ENCODE results near the gene SMYD1. TPM values are rescaled to one million over a fixed set of nuclear protein-coding genes. Genes with fewer than 3 reads are reported as not detected.
"Not testable (repeated sequence)": the region's sequence is repeated elsewhere in the genome, so short reads cannot be mapped to it uniquely, and the experiment has no call there.

SMYD1 gene
- not detected for total RNA-seq
- polyA plus RNA-seq, result under 1 TPM; 0.15 to 0.21 TPM
- total RNA-seq, result not detected

DNA sequence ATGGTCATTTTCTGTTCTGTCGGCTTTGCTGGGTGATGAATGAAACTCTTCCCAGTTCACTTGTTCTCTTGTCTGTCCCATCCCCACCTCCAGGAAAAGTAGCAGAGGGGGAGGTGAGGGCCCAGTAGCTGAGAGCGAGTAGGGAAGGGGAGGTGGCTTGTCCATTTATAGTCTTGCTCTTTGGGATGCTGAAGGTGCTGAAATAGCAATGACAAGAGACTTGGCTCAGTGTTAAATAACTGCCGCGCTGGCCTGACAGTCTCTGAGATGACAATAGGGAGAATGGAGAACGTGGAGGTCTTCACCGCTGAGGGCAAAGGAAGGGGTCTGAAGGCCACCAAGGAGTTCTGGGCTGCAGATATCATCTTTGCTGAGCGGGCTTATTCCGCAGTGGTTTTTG, at the start of gene SMYD1:
Gene SMYD1 (plus strand): TSS at position 228 of the 400 bp plus-strand sequence. CDS start 40 bp downstream, at position 268.
- Histone ChIP-seq H3K9me3 (ENCODE audit: control insufficient read depth in 2 of 3, low read length in 3 of 3) (no peaks in the 10 kb centered on the region), H3K4me3 (ENCODE audit: low read length) (no peak within 1 kb of the TSS), H3K4me1 (ENCODE audit: control insufficient read depth in 2 of 2, insufficient read depth in 2 of 2, low read length in 2 of 2) (no peaks in the 10 kb centered on the region), H3K36me3 (ENCODE audit: control insufficient read depth in 2 of 3, insufficient read depth in 3 of 3, low read length in 3 of 3) (no peaks in the 10 kb centered on the region), H3K27me3 (ENCODE audit: control insufficient read depth in 2 of 2, insufficient read depth in 2 of 2, low read length in 2 of 2) (no peaks in the 10 kb centered on the region), H3K27ac (ENCODE audit: low read depth, low read length) (no peak within 1 kb of the TSS)
- intact Hi-C loops (cut with micrococcal nuclease), result no loop called here
- H3K4me1 Mint-ChIP-seq, result no peaks in the 10 kb centered on the region
- ChIA-PET CTCF (no interaction called here), POLR2A (interaction anchor here (1.1 kb wide), 1 partner anchor 13 kb away, joined by 3 read pairs; no protein-coding TSS in a partner anchor)
- peaks cover 0 to under 1% (median 0%) of the 10 kb centered on the region in 11 donors for H3K9me3 Mint-ChIP-seq
- no peak for ATAC-seq
- no peak within 1 kb of the TSS for H3K27ac Mint-ChIP-seq
- H3K27me3 Mint-ChIP-seq, result peaks cover 0 to 6% (median 0%) of the 10 kb centered on the region in 5 donors
- no peak for DNase-seq
- no peak within 1 kb of the TSS for H3K4me3 Mint-ChIP-seq
- no peaks in the 10 kb centered on the region for H3K36me3 Mint-ChIP-seq

DNA sequence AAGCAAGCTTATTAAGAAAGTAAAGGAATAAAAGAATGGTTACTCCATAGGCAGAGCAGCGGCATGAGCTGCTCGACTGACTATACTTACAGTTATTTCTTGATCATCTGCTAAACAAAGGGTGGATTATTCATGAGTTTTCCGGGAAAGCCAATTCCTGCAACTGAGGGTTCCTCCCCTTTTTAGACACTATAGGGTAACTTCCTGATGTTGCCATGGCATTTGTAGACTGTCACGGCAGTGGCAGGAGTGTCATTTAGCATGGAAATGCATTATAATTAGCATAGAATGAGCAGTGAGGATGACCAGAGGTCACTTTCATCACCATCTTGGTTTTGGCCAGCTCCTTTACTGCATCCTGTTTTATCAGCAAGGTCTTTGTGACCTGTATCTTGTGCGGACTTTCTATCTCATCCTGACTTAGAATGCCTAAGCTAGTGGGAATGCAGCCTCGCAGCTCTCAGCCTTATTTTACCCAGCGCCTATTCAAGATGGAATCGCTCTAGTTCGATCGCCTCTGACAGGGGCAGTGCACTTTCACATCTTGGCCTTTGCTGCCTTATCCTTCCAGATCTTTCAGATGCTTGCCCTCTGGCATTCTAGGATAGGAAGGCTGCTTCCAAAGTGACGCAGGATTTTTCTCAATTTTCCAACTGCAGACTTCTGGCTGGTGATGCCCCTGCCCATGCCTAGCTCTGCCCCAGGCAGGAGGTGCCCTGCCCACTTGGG, 49.4 kb upstream of the SMYD1 start:
- Mint-ChIP-seq H3K4me3 (peak overlapping the region in 9 of 10 donors; percentile 95 to 99 (median 97)), H3K4me1 (peaks cover 5 to 27% (median 21%) of the 10 kb centered on the region in 7 donors), H3K27ac (peak overlapping the region in 2 of 9 donors; percentile 97 to 98)
- intact Hi-C loops (cut with micrococcal nuclease), result loop anchor here in 1 of 2 donors (10.0 kb wide), 1 partner anchor 1823 kb away; the partner anchor contains the start of genes IMMT and MRPL35
- H3K27me3 Mint-ChIP-seq; H3K36me3 Mint-ChIP-seq; H3K4me3 ChIP-seq (ENCODE audit: low read length); H3K27me3 ChIP-seq (ENCODE audit: control insufficient read depth in 2 of 2, insufficient read depth in 2 of 2, low read length in 2 of 2); H3K27ac ChIP-seq (ENCODE audit: low read depth, low read length); H3K9me3 ChIP-seq (ENCODE audit: control insufficient read depth in 2 of 3, low read length in 3 of 3); CTCF ChIA-PET; H3K36me3 ChIP-seq (ENCODE audit: control insufficient read depth in 2 of 3, insufficient read depth in 3 of 3, low read length in 3 of 3); DNase-seq; H3K4me1 ChIP-seq (ENCODE audit: control insufficient read depth in 2 of 2, insufficient read depth in 2 of 2, low read length in 2 of 2); H3K9me3 Mint-ChIP-seq; ATAC-seq: not testable (repeated sequence)
- POLR2A ChIA-PET, result interaction anchor here (1.2 kb wide), 1 partner anchor 20 kb away, joined by 3 read pairs; no protein-coding TSS in a partner anchor

DNA sequence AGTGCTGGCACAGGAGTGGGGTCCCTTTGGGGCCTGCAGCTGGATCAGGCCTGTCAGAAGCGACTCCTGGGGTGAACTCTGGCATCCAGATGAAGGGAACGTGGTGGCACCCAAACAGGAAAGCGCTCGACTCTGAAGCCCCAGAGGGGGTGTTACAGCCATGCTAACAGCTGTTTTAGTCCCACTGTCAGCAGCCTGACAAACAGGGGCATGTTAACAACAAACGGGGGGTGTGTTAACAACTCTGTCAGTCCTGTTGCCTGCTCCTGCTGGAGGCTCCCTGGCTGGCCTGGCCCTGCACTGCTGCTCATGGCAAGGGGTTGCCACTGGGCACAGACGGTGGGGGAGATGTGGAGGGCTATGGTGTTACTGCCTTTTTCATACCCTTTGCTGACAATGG, 48.7 kb upstream of the SMYD1 start:
- Histone ChIP-seq H3K4me1 (ENCODE audit: control insufficient read depth in 2 of 2, insufficient read depth in 2 of 2, low read length in 2 of 2) (peaks cover 0 to 4% of the 10 kb centered on the region in 2 donors), H3K27ac (ENCODE audit: low read depth, low read length) (no peak overlapping the region), H3K27me3 (ENCODE audit: control insufficient read depth in 2 of 2, insufficient read depth in 2 of 2, low read length in 2 of 2) (no peaks in the 10 kb centered on the region), H3K9me3 (ENCODE audit: control insufficient read depth in 2 of 3, low read length in 3 of 3) (no peaks in the 10 kb centered on the region), H3K36me3 (ENCODE audit: control insufficient read depth in 2 of 3, insufficient read depth in 3 of 3, low read length in 3 of 3) (peaks cover 0 to 4% (median 0%) of the 10 kb centered on the region in 3 experiments), H3K4me3 (ENCODE audit: low read length) (no peak overlapping the region)
- Mint-ChIP-seq H3K4me1 (peaks cover 5 to 27% (median 21%) of the 10 kb centered on the region in 7 donors), H3K4me3 (no peak overlapping the region), H3K9me3 (peaks cover 0 to 5% (median 0%) of the 10 kb centered on the region in 11 donors), H3K27me3 (no peaks in the 10 kb centered on the region), H3K27ac (peak overlapping the region in 1 of 9 donors; percentile 55), H3K36me3 (peaks cover 0 to 5% (median 4%) of the 10 kb centered on the region in 5 donors)
- POLR2A ChIA-PET, result no interaction called here
- intact Hi-C loops (cut with micrococcal nuclease), result loop anchor here in 1 of 2 donors (10.0 kb wide), 1 partner anchor 1824 kb away; the partner anchor contains the start of genes IMMT and MRPL35
- DNase-seq (no peak), ATAC-seq (no peak)
- CTCF ChIA-PET, result no interaction called here

DNA sequence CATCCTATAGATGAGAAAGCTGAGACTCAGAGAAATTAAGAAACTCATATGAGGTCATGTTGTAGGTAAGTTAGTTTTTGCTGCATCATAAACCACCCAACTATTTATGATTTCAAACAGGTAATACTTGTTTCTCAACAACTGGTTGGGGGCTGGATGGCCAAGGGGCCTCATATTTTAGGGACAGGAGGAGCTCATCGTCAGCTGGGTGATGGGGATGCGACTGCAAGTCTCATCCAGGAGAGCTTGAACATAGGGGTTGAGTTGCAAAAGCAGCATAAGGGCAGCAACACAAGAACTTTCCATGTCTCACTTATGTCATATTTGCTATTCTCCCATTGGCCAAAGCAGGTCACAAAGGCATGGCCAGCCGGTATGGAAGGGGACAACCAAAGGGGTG, 47.6 kb upstream of the SMYD1 start:
- intact Hi-C loops (cut with micrococcal nuclease), result loop anchor here in 1 of 2 donors (10.0 kb wide), 1 partner anchor 1825 kb away; the partner anchor contains the start of genes IMMT and MRPL35
- H3K27me3 Mint-ChIP-seq, result no peaks in the 10 kb centered on the region
- Histone ChIP-seq H3K4me1 (ENCODE audit: control insufficient read depth in 2 of 2, insufficient read depth in 2 of 2, low read length in 2 of 2) (peaks cover 0 to 4% of the 10 kb centered on the region in 2 donors), H3K4me3 (ENCODE audit: low read length) (no peak overlapping the region), H3K27me3 (ENCODE audit: control insufficient read depth in 2 of 2, insufficient read depth in 2 of 2, low read length in 2 of 2) (no peaks in the 10 kb centered on the region), H3K36me3 (ENCODE audit: control insufficient read depth in 2 of 3, insufficient read depth in 3 of 3, low read length in 3 of 3) (peaks cover 0 to 4% (median 0%) of the 10 kb centered on the region in 3 experiments), H3K27ac (ENCODE audit: low read depth, low read length) (no peak overlapping the region), H3K9me3 (ENCODE audit: control insufficient read depth in 2 of 3, low read length in 3 of 3) (no peaks in the 10 kb centered on the region)
- no peak for DNase-seq
- H3K9me3 Mint-ChIP-seq, result peaks cover 0 to 5% (median 0%) of the 10 kb centered on the region in 11 donors
- no peak overlapping the region for H3K4me3 Mint-ChIP-seq
- H3K27ac Mint-ChIP-seq, result no peak overlapping the region
- POLR2A ChIA-PET, result no interaction called here
- ATAC-seq, result no peak
- CTCF ChIA-PET, result no interaction called here
- H3K4me1 Mint-ChIP-seq, result peaks cover 5 to 25% (median 16%) of the 10 kb centered on the region in 7 donors
- H3K36me3 Mint-ChIP-seq, result peaks cover 0 to 9% (median 4%) of the 10 kb centered on the region in 5 donors

DNA sequence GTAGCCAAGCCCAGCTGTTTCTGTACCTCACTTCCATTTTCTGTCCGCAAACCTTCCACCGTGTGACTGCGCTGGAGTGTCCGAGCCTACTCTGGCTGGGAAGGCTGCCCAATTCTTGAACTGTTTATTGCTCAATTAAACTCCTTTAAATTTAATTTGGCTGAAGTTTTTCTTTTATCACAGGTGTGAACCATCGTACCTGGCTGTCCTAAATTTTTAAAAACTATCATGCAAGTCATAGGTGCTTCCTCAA, 45.0 kb upstream of the SMYD1 start:
- Mint-ChIP-seq H3K9me3 (peaks cover 0 to 5% (median 0%) of the 10 kb centered on the region in 11 donors), H3K27ac (no peak overlapping the region), H3K36me3 (peaks cover 0 to 18% (median 15%) of the 10 kb centered on the region in 5 donors), H3K4me1 (peaks cover 2 to 17% (median 4%) of the 10 kb centered on the region in 7 donors), H3K27me3 (no peaks in the 10 kb centered on the region), H3K4me3 (no peak overlapping the region)
- Histone ChIP-seq H3K36me3 (ENCODE audit: control insufficient read depth in 2 of 3, insufficient read depth in 3 of 3, low read length in 3 of 3) (peaks cover 0 to 4% (median 0%) of the 10 kb centered on the region in 3 experiments), H3K27me3 (ENCODE audit: control insufficient read depth in 2 of 2, insufficient read depth in 2 of 2, low read length in 2 of 2) (no peaks in the 10 kb centered on the region), H3K4me1 (ENCODE audit: control insufficient read depth in 2 of 2, insufficient read depth in 2 of 2, low read length in 2 of 2) (peaks cover 0 to under 1% of the 10 kb centered on the region in 2 donors), H3K4me3 (ENCODE audit: low read length) (no peak overlapping the region), H3K27ac (ENCODE audit: low read depth, low read length) (no peak overlapping the region), H3K9me3 (ENCODE audit: control insufficient read depth in 2 of 3, low read length in 3 of 3) (no peaks in the 10 kb centered on the region)
- ATAC-seq, result no peak
- ChIA-PET POLR2A (no interaction called here), CTCF (interaction anchor here (0.7 kb wide), 1 partner anchor 38 kb away, joined by 5 read pairs; no protein-coding TSS in a partner anchor)
- intact Hi-C loops (cut with micrococcal nuclease), result no loop called here
- DNase-seq, result no peak

DNA sequence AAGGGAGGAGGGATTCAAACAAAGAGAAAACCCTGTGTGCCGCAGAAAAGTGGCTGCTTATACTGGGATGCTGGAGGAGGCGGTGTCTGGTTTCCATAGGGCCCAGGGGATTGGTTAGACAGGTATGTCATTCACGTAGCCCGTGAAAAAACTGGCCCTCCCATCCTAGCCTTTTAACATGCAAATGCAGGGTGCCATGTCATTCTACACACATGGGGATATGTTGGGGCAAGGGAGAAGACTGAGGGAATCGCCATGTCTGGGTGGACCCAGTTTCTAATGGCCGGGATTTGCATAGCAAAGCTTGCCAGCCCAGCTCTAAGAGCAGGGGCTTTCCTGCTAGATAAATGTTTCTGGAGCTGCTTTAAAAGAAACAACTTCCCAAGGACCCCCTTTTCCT, 43.1 kb upstream of the SMYD1 start:
- Histone ChIP-seq H3K27me3 (ENCODE audit: control insufficient read depth in 2 of 2, insufficient read depth in 2 of 2, low read length in 2 of 2) (no peaks in the 10 kb centered on the region), H3K9me3 (ENCODE audit: control insufficient read depth in 2 of 3, low read length in 3 of 3) (no peaks in the 10 kb centered on the region), H3K4me1 (ENCODE audit: control insufficient read depth in 2 of 2, insufficient read depth in 2 of 2, low read length in 2 of 2) (no peaks in the 10 kb centered on the region), H3K36me3 (ENCODE audit: control insufficient read depth in 2 of 3, insufficient read depth in 3 of 3, low read length in 3 of 3) (peaks cover 0 to 16% (median 11%) of the 10 kb centered on the region in 3 experiments), H3K4me3 (ENCODE audit: low read length) (no peak overlapping the region), H3K27ac (ENCODE audit: low read depth, low read length) (no peak overlapping the region)
- H3K4me1 Mint-ChIP-seq, result peaks cover 3 to 17% (median 13%) of the 10 kb centered on the region in 7 donors
- CTCF ChIA-PET, result interaction anchor here (0.6 kb wide), 1 partner anchor 180 kb away, joined by 3 read pairs; no protein-coding TSS in a partner anchor
- no peak for DNase-seq
- peaks cover 8 to 33% (median 26%) of the 10 kb centered on the region in 5 donors for H3K36me3 Mint-ChIP-seq
- H3K9me3 Mint-ChIP-seq, result no peaks in the 10 kb centered on the region
- ATAC-seq, result no peak
- POLR2A ChIA-PET, result interaction anchor here (0.8 kb wide), 1 partner anchor 25 kb away, joined by 3 read pairs; no protein-coding TSS in a partner anchor
- no peak overlapping the region for H3K4me3 Mint-ChIP-seq
- intact Hi-C loops (cut with micrococcal nuclease), result no loop called here
- peak overlapping the region in 1 of 9 donors; percentile 49 for H3K27ac Mint-ChIP-seq
- H3K27me3 Mint-ChIP-seq, result no peaks in the 10 kb centered on the region

All from naive thymus-derived CD4-positive, alpha-beta T cell (primary cell).